ENCODE data around the gene ZRANB2.
A peak's percentile ranks its signal among the peaks of the same experiment; 100 is the strongest.

Gene ZRANB2

DNA sequence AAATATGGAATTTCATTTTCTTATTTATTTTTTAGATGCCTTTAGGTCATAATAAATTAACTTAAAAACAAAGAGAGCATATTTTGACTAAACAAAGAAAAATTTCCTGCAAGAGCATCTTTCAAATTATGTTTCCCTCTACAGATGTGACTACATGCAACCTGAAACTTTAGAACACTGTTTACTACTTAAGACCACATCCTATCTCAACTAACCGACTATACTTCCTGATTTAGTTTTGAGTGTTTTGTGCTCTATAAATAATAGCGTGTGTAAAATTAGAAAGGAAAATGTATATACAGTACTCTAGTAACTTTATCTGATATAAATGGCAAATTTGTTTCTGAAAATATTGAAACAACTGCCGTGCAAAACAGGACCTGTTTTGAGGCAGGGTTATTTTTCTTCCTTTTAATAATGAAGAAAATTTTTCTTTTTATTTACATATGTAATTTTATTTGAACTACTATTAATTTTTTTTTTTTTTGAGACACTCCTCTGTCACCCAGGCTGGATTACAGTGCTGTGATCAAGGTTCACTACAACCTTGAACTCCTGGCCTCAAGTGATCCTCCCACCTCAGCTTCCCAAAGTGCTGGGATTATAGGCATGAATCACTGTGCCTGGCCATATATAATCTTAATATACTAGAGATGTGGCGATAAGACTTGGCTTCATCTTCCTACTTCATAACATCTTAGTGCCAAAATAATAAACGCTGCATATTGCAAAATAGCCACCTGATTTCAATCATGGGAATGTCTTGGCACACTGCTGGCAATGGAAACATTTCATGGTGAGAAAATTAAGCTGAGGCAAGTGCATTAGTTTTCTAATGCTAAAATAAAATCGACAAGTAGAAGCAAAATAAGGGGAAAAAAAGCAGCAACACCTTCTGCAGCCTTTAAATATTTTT, 12.3 kb downstream of the ZRANB2 start:
- no peak for DNase-seq (ENCODE audit: low spot score)

DNA sequence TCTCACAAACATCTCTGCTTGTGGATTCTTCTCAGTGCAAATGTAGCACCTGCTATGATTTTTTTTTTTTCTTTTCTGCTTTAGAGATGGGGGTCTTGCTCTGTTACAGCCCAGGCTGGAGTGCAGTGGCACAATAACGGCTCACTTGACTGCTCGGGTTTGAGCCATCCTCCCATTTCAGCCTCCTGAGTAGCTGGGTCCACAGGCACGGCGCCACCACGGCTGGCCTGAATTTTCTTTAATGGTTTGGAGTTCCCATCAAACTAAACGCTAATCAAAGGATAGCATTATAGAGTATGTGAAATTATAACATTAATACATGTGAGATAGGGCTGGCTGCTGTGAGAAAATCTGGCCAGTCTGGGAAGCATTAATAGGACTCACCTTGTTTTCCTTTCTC, 26.0 kb downstream of the ZRANB2 start:
- no peak for DNase-seq (ENCODE audit: low spot score)

DNA sequence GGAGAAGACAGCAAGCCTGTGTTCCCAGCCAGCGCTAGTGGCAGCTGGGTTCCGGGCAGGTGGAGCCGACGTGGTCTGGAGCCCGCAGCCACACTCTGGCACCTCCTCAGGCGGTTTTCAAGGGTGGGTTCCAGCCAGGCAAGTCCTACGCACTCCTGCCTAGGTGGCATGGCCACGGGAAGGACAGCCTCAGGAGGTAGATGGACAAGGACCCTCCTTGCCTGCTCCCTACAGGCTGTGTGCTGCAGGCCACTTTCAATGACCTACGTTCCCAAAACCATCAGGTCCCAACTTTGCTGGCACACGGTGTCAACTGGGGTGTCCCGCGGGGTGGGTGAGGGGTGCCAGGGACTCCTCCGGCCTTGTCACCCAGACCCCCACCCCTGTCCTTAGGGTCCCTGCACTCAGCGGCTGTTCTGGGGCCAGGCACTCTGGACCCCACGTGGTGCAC, 26.5 kb downstream of the ZRANB2 start:
- DNase-seq (ENCODE audit: low spot score), result no peak

DNA sequence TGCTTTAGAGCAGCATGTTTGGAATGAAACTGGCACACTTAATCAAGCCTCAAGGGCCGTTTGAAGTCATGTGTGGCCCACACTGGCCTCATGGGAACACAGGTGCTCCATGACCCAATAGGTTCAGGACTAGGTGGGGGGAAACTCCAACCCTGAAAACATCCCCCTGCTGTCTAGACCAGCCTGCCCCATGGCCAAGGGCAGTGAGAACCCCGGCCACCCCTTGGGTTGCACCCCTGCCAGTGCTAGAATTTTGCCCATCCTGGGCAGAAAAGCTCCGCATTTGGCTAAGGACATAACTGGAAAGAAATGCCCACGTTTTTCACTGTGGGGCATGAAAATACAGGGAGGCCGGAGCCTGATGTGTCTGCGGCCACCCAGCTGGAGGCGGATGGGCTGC, 27.1 kb downstream of the ZRANB2 start:
- DNase-seq (ENCODE audit: low spot score), result no peak

DNA sequence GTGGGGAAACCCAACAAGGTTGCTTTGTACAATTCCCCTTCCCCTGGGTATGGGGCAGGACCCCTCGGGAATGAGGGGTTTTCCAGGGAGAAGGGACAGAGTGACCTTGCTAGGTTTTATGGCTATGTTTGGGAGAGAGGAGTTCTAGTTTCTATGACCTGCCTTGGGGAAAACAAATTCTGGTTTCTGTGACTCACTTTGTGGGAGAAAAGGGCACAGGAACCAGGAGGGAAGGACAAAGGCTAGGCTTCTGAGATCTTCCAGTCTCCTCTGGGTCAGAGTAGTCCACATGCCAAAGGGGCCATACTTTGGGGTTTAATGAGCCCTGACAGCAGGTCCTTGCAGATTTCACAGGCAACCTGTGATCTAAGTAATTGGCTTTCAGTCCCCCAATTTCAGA, 27.7 kb downstream of the ZRANB2 start:
- no peak for DNase-seq (ENCODE audit: low spot score)

DNA sequence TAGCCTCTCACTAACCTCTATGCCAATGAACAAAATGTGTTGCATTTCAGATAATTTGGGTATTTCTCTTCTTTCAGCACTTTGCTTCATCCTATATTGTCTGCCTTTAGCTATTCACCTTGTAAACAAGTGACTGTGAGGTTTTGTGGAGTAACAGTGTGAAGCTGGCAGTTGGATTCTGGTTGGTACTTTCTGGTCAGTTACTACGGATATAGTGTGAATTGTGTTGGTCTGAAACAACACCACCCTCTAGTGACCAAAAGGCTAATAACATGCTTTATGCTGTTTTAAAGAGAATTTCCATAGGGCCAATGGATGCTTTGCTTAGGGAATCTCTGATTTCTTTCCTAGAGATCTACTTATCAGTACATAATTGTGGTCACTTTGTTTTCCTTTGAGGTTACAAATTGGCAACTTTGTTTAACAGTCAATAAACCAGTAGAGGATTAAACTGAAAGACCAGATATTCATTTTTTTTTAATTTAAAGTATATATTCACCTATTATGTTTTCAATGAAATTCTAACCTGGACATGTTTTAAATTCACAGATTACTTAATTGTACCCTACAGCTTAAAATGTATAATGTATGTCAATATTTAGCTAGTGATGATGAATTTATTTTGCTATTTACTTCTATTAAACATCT, 30.8 kb downstream of the ZRANB2 start:
- peak; percentile 65 for DNase-seq (ENCODE audit: low spot score)

DNA sequence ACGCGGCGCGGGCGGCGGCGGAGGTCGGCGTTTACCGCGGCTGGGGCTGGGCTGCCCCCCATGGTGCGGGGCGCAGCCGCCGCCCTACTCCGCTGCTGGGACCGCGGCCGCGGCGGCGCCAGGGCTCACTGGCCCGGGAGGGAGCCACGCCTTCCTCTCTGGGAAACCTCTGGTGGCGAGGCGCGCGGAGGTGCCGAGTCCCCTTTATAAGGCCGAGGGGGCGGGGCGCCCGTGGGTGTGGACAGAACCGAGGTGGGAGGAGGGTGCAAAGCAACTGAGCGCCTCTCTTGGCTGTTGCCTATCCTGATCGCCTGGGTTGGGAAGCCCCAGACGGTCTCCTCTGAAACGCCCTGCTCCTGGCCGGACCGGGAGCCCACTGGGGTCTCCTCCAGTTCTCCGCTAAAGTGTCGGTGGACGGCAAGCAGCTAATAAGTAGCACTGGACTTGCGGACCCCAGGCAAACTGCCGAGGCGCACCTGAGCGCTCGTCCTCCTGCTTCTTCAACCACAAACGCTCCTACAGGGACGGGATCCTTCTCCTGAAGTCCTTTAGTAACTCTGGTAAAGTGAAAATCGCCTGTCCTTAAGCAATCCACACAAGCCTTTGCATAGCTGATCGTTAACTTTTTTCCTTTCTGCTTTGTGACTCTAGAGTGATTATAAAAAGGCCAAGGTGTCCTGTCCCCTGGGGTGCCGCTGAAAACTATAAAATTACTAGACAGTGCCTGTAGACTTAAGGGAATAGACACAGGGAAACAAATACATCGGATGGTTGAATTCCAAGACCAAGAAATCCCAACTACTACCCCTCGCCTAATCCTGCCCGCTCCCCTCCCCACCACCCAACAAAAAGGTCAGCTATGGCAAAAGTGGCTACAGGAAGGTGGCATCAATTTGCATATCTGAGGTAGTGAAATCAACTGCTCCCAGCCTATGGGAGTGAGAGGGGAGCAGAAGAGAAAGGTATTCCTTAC, 32.9 kb downstream of the ZRANB2 start, which contains the start of gene PTGER3:
TSS of gene PTGER3 (minus strand) at position 182 of the 973 bp plus-strand sequence. CDS start 239 bp downstream, outside the sequence.
- no peak for DNase-seq (ENCODE audit: low spot score)

DNA sequence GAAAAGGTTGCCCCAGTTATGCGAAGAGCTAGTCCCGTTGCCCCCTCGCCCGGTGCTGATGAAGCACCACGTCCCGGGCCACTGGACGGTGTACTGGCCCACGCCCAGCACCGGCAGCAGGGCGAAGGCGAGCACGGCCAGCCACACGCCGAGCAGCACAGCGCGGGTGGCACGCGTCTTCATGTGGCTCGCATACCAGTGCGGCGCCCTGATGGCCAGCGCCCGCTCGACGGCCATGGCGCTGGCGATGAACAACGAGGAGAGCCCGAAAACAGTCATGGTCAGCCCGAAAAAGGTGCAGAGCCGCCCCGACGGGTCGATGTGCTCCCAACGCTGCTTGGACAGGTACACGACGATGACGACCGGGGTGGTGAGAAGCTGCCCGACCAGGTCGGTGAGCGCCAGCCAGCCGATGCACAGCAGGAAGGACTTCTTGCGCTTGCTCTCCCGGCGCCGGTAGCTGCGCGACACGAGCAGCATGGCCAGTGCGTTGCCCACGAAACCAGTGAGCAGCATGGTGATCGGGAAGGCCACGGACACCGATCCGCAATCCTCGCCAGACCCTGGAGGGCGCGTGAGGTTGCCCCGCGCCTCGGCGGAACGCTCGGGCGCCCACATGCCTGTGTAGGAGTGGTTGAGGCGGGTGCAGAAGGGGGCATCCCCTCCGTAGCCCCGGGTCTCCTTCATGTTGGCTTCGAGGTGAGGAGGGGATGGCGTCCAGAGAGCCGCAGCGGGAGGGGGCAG, 33.8 kb downstream of the ZRANB2 start:
- no peak for DNase-seq (ENCODE audit: low spot score)

DNA sequence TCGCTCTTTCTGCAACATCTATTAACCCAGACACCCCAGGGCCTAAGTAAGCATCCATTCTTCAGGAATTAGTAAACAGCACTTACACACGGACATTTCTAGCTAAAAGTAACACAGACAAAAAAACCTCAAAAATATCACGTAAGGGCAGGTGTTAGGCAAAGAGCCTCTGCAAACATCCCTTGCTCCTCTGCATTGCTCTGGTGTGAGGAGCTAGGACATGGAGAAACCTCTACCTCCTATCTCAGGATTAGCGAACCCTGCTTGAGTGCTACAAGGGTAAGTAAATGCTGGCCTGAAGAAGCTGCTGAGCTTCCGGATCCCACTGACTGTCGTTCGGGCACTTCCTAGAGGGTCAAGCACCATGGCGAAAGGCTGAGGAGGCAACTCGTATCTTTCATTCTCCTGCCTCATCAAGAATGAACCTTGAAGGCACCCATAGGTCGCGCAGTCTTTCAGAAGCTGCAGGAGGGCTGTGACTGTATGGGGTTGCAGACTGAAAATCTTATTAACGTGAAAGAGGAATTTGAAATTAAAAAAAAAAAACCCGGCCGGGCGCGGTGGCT, 35.3 kb downstream of the ZRANB2 start:
- no peak for DNase-seq (ENCODE audit: low spot score)

DNA sequence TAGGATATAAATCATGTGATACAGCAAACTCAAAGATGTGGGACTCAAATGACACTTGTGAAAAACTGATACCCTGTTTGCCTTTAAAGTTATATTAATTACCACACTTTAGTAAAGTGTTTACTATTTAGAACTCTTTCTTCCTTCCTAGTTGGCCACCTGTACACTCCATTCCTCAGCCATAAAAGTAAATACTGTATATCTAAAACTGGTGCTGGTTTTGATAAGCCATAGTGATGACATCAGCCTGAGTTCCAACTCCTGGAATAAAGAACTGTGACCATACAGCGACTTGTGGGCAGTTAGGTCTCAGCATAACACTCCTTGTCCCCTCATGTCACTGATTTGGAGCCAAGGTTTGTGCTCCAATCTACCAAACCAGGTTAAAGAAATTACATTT, 36.0 kb downstream of the ZRANB2 start:
- DNase-seq (ENCODE audit: low spot score), result no peak

DNA sequence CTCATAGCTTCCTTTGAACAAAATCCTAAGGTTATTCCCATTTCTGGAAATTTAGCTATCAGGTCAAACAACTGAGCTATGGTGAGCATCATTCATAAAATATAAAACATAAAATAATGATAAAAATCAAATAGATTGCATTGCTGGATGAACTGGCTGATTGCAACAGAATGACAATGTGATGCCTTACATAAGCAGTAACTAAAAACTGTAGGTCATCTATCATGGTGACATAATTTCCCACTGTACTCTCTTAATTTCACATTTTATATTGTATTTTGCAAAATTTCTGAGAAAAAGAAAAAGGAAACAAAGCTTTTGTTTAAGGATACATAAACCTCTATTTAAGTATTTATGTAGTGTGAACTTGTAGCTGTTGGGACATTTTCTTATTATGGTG, 37.8 kb downstream of the ZRANB2 start:
- DNase-seq (ENCODE audit: low spot score), result no peak

DNA sequence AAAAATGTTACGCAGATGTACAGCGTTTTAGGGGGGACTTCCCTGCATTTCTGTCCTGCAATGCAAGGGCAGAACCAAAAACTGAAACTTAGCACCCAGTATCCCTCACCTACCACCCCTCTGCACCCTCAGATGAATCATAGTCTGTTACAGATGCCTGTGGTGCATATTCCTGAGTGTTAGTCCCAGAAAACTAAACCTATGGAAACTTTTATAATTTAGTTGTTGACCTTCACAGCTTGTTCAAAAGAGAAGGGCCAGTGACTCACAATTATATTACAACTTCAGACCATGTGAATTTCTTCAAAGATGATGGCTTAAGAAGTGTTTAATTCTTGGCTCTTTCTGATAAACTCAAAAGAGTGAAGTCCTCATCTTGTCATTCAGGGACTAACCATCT, 39.0 kb downstream of the ZRANB2 start:
- no peak for DNase-seq (ENCODE audit: low spot score)

DNA sequence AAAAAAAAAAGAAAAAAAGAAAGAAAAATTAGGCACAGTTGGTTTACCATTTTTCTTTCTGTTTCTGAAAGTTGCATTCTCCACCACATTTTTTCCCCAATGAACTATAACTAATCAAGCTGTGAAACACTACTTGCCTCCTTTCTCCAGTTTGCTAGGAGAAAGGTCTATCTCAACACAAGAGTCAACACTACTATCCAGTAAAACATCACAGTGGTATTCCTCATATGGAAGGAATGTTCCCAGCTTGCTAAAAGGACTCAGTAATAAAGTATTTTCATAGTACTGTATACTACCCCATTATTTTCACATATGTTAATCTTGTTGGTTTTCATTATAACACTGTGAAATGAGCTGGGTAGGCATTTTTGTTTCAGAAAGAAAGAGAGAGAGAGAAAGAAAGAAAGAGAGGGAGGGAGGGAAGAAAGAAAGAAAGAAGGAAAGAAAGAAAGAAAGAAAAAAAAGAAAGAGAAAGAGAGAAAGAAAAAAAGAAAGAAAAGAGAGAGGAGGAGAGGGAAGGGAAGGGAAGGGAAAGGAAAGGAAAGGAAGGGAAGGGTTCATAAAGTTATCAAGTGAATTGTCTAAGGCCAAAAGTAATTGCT, 41.1 kb downstream of the ZRANB2 start:
- DNase-seq (ENCODE audit: low spot score), result no peak

DNA sequence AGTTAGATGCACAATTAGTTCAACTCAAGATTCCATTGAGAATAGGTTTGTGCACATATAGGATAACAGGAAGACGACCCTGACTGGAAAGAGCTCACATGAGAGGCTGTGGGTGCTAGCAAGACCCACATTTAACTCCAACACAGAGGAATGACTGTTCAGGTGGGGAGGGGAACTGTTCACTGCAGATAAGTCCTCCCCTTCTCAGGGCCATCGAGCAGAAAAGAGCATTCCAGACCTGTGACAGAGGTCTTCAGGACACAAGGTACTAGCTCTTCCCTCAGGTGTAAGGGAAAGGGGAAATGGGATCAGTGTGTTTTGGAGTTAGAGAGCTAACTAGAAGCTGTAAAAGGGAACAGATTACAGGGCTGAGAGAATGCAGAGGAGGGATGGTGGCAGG, 41.9 kb downstream of the ZRANB2 start:
- DNase-seq (ENCODE audit: low spot score), result no peak

DNA sequence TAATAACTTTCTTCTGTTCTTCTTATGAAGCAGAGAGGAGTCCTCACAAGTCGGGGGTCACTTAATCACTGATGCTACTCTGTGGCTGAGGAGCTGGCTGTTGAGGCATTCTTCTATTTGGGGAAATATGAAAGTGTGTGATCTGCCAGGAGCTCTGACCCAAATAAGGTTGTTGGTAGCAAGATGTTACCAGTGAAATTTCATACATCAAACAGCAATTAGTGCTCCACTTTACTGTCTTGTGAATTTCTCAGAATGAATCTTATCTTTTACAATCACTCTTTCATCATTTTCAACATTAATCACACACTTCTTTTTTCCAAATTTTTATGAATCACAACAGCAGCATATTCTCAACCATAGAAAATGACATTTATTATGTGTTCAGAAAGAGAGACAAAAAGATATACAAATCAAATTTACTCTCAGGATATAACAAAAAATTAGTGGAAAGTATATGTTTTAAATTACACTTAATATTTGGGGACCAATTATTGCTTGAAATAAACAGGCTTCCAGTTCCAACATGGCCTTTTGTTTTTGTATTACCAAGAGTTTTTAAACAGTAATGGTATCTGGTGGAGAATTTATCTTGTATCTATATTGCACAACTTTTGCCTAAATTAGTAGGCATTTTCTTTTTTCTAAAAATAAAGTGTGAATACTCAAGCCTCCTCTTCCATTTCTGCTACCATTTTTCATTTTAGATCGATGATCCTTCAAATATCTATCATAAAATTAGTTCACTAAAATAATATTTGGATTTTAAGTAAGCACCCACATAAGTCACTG, 42.8 kb downstream of the ZRANB2 start:
- DNase-seq (ENCODE audit: low spot score), result no peak

DNA sequence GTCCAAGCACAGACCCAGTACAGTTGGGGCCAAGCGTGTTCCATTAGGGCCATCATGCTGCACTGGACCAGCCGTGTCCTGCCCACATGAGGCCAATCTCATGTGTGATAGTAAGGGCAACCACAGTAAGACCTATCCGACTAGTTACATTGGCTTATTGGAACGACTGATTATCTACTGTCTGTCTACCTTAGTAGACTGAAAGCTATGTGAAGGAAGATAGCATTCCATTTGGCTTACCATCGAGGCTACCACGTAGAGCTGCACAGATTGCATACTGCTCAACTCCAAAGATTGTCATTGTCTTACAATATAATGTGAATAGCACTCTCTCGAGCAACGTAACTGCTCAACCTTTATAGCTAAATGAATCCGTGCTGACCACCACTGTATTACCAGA, 43.8 kb downstream of the ZRANB2 start:
- no peak for DNase-seq (ENCODE audit: low spot score)

DNA sequence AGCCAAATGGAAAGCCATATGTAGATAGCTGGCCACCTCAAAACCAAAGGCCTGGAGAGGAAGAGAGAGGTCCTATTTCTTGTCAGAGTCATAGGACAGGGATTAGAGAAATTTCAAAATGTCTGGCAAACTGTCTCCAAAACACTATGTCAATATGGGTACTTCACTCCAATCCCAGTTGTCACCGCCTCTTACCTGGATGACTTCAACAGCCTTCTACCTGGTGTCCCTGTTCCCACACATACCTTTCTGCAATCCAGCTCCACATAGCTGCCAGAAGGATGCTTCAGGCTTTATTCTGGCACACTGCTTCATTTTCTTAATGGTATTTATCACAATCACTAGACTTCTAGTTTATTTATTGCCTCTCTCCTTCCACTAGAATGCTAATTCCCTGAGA, 47.7 kb downstream of the ZRANB2 start:
- no peak for DNase-seq (ENCODE audit: low spot score)

DNA sequence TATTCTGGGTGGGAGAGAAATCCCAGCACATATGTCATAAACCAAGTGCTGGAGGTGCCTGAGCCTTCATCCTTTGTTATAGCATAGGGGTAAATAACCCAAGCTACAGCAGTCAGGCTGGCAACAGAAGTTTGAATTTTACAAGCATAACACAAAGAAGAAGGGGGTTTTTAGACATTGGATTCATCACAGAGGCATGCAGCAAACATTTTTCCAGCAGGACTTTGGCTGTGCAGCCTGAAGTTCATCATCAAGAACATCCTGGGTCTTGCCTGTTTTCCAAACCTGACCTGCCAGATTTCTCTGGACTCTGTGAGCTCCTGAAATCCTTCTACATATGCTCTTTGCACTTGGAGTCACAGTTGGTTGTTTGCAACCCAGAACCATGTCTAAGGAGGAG, 49.4 kb downstream of the ZRANB2 start:
- DNase-seq (ENCODE audit: low spot score), result no peak

DNA sequence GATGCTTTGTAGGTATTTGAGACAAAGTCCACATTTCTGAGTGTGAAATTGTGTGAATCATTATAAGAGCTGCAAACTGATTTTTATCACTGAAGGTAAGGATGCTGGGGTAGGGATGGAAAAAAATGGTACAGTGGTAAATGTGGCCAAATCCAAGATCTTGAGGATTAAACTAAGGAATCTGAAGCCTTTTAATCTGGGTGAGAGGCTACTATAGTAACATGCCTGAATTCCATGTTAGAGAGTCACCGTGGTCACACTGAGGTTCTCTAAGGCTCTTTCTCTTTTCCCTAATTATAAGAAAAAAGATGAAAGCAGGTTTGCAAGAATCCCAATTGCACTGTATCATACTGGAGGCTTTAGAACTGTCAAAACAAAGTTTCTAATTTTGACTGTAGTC, 50.8 kb downstream of the ZRANB2 start:
- DNase-seq (ENCODE audit: low spot score), result no peak

DNA sequence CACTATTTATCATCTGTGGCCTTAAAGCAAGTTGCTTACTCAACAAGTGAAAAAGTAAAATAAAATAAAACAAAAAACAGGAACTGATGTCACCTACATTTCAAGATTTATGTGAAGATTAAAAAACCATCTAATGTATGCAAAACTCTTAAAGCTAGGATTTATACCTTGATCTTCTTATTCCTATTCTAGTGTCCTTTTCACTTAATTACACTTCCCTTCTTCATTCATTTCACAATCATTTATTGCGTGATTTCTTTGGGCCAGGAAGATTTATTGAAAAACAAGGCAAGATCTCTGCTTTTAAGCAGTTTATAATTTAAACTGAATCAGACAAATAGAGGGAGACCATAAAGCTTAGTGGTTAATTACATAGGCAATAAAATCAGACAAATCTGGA, 51.9 kb downstream of the ZRANB2 start:
- DNase-seq (ENCODE audit: low spot score), result no peak

Data from cerebellar cortex (tissue), 1 donor.